ENCODE data around the gene ERC1.
"Not testable (repeated sequence)": the region's sequence is repeated elsewhere in the genome, so short reads cannot be mapped to it uniquely, and the experiment has no call there.

ERC1 gene

DNA sequence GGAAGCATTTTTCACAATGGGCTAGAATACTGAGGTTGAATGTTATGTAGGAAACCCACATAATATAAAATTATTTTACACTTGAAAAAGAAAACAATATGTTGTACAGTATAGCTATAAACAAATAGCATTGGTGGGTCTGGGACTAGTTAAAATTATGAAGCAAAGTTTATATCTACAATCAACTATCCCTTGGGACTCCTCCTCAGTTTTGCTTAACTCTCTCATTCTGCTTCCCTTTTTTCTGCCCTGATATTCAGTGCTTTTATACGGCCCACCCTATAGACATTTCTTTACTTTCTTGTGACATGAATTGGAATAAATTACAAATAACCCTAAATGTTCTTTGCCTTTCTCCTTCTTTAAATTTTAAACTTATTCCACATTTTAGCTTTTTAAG is 302.9 kb downstream of the ERC1 start:
- DNase-seq, result no peak

DNA sequence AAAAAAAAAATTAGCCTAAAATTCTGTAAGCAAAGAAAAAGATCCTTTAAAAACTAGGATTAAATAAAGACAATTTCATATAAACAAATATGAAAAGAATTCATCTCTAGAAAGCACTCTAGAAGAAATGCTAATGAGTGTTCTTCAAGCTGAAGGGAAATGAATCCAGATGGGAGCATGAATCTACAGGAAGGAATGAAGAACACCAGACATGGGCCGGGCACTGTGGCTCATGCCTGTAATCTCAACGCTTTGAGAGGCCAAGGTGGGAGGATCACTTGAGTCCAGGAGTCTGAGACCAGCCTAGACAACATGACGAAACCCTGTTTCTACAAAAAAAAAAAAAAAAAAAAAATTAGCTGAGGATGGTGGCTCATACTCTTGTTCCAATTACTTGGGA is 306.2 kb downstream of the ERC1 start:
- DNase-seq, result no peak

DNA sequence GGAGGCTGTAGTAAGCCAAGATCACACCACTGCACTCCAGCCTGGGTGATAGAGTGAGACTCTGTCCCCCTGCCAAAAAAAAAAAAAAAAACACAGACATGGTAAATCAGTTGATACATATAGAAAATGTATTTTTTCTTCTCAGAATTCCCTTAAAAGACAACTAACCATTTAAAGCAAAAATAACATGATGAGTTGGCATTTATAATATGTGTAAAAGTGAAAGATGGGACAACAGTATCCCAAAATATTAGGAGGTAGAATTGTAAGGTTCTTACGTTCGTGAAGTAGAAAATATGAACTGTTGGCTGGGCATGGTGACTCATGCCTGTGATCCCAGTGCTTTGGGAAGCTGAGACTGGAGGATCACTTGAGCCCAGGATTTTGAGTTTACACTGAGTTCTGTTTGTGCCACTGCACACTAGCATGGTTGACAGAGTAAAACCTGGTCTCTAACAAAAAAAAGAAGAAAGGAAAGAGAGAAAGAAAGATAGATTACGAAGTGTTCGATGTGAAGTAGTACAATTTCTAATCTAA is 306.7 kb downstream of the ERC1 start:
- no peak for DNase-seq

DNA sequence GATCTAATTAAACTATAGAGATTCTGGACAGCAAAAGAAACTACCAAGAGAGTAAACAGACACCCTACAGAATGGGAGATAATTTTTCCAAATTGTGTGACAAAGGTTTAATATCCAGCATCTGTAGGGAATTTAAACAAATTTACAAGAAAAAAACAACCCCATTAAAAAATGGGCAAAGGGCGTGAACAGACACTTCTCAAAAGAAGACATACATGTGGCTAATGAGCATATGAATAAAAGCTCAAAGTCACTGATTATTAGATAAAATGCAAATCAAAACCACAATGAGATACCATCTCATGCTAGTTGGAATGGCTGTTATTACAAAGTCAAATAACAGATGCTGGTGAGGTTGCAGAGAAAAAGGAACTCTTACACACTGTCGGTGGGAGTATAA is 309.4 kb downstream of the ERC1 start:
- no peak for DNase-seq

DNA sequence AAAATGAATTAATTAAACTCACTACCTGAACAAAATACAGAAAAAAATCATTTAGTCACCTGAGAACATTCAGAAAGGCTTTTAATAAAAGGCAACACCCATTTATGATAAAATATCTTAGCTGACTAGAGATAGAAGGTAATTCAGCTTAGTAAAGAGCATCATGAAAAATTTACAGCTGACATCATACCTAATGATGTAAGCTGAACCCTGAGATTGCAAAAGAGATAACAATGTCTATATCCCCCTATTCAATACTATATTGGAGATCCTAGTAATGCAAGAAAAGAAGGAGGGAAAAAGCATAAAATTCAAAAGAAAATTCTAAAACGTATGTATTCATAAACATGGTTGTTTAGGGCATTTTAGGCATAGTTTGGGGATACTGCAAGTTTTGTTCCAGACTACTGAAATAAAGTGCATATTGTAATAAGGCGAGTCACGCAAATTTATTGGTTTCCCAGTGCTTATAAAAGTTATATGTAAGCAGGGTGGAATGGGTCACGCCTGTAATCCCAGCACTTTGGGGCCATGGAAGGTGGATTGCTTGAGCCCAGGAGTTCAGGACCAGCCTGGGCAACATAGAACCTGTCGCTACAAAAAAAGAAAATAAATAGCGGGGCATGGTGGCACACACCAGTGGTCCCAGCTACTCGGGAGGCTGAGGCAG is 311.3 kb downstream of the ERC1 start:
- no peak for DNase-seq

DNA sequence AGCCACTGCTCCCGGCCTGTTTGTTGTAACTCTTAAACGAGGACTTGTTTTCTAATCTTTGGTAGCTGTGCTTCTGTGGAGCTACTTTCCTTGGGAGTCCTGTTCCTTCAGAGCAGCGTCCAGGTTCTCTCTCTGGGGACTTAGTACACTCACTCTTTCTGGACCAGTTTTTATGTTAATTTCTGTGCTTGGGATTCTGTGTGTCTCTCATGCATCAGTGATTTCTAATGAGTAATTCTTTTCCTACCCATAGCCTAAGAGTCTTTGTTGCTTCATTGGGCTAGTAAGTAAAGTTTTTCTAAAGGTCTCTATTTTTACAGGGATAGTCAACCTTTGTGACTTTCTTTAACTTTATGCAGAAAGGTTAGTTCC is 314.0 kb downstream of the ERC1 start:
- DNase-seq, result no peak

DNA sequence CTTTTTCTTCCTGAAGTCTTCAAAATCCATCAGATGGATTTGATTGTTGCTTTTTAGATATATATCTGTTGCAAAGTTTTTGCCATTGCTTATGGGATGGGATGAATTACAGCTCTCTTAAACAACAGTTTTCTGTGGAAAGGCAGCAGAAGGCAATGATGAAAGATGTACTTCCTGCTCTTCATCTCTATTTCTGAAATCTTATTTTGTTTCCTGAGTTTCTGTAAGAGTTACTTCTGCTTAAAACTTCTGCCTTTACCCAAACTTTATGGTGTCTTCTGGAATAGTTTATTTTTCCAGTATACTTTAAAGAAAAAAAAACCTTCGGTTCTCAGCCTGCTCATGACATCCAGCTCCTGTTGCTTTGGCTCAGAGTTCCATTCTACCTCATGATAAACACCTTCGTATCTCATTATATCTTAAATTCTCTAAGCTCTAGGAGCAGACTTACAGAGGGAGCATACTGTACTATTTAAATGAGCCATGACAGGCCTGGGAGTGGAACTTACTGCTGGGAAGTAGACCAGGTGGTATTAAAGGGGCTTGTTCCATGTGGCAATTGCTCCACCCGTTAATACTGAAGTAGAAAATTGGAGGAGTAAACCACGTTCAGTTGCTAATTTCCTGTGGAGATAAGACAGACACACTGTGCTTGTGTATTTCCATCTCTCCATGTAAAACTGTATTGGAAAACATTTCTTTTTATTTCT is 314.9 kb downstream of the ERC1 start:
- DNase-seq, result peak; percentile 15 to 67

DNA sequence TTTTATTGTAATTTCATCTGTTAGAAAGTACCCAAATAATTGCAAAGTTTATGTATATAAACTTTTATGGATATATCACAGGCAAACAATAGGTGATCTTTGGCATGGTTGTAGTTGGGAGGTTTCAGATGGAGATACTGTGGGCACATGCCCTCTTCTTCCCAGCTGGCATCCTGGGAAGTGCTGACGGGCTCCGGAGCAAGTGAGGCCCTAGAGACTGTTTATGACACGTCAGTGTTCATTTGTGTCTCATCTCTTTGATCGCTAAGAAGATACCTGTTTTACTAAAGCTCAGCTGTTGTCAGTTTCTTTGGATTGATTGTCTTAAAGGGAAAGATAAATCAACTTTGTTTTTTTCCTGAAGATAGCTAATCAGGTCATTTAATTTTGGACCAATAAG is 315.8 kb downstream of the ERC1 start:
- DNase-seq, result no peak

DNA sequence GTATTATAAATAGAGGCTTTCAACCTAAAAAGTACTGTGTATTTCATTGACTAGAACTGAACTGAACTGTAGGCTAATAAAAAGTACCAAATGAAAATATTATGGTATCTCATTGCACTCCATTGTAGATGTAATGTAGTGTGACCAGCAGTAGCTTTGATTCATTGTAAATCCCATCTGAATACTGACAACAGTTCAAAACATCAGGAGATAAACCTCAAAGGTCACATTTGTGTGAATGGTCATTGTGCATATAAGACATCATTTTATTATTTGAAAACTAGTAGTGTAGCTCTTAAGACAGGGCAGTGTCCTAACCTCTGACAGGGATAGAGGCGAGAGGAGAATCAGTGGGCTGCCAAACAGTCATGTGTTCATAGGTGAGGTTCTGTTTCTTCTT is 316.8 kb downstream of the ERC1 start:
- DNase-seq, result no peak

DNA sequence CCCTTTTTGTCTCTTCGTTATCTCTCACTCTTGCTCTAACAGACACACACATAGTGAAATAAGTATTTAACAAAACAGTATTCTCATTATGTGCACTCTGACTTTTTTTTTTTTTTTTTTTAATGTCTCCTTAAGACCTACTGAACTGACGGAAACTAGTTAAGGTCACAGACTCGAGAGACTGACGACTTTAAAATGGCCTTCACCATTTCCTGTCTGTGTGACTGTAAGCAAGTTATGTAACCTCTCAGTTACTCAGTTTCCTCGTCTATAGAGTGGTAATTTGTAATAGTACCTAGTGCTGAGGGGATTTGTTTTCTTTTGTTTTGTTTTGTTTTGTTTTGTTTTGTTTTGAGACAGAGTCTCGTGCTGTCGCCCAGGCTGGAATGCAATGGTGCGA is 318.6 kb downstream of the ERC1 start:
- peak; percentile 9 to 19 for DNase-seq

DNA sequence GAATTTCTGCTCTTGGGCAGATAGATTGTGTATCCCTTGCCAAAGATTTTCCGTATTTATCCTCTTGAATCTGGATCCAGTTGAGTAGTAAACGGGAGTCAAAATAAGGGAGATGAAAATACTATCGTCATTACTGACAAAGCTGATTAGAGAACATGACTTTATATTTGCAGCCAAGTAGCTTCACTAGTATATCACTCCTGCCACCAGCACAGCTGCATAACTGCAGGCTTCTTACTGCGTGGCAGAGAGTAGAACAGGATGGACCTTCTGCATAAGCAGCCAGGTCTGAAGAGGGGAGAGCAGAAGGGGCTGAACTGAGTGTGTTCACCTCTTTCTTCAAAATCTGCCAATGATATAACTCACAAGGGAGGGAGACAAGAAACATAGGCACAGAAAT is 319.6 kb downstream of the ERC1 start:
- no peak for DNase-seq

DNA sequence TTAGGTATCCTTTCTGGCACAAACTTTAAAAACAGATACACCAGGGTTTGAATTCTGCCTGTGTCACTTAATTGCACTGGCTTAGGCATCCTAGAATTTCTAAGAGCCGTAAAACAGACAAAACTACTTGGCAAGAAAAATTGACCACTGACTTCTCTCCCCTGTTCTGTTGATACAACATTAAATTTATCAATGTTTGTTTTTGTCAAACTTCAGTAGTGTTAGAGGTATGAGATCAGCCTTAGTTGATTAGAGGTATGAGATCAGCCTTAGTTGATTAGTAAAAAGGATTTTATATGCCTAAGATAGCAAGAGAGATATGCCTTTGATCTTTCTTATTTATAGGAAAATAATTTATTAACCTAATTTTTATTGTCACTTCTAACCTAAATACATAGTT is 320.1 kb downstream of the ERC1 start:
- DNase-seq, result no peak

DNA sequence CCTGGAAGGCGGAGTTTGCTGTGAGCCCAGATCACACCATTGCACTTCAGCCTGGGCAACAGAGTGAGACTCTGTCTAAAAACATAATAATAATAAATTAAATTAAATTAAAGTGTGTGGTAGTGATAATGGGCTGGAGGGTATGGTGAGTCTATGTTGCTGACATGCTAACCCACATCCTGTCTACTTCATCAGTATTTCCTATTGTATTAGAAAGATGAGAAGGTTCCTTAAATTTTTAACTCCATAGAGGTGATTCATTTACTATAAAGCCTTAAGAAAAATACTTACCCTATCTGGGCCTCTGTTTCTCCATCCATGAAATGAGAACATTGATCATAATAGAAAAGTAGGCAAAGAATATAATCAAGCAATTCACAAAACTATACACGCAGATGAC is 322.9 kb downstream of the ERC1 start:
- no peak for DNase-seq

DNA sequence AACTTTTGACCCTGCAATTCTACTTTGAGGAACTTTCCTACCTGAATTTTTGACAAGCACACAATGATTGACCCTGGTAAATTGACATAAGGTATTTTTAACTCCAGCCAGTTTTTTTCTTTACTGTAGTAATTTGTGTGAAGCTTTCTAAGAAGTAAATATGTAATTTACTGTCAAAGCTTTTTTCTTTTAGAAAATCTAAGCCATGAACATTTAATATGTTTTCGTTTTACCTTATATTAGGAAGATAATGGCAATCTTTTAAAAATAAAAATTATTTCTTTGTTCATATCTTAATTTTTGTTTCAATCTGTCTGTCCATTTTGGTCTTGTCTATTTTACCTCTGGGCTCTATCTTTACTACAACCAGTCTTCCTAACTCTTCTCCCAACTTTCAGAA is 323.5 kb downstream of the ERC1 start:
- DNase-seq, result no peak

DNA sequence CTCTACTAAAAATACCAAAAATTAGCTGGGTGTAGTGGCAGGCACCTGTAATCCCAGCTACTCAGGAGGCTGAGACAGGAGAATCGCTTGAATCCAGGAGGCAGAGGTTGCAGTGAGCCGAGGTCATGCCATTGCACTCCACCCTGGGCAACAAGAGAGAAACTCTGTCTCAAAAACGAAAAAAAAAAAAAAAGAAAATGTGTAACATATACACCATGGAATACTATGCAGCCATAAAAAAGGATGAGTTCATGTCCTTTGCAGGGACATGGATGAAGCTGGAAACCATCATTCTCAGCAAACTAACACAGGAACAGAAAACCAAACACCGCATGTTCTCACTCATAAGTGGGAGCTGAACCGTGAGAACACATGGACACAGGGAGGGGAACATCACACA is 326.0 kb downstream of the ERC1 start:
- DNase-seq, result not testable (repeated sequence)

DNA sequence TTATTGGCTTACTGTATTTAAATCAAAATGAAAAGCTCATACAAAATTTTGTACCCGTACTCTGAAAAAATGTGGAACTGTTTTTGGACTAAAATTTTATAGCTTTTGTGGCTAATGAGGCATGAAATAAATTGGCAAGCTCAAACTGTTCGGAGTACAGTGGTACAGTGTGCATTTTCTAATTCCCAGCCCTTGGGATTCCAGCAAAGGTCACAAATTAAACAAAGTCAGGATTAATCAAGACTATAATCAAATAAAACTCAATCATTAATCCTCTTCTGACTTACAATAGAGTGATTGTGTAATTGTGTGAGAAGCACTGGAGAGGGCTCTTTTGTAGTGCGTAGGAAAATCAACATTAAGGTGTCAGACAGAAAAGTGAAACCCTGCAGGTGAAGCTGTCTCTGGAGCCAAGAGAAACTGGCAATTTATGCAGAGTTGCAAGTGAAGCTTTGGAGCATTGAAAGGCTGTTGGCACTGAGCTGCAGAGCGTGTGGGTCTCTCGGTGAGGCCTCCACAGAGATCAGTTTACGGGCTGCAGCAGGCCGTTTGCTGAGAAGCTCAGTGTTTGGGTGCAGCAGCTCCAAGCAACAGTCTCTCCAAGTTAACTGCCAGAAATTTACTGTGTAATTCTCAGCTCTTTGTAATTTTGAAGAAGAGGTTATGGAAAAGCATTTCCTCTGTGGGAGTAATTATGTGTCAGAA is 327.5 kb downstream of the ERC1 start:
- peak; percentile 13 to 18 for DNase-seq

DNA sequence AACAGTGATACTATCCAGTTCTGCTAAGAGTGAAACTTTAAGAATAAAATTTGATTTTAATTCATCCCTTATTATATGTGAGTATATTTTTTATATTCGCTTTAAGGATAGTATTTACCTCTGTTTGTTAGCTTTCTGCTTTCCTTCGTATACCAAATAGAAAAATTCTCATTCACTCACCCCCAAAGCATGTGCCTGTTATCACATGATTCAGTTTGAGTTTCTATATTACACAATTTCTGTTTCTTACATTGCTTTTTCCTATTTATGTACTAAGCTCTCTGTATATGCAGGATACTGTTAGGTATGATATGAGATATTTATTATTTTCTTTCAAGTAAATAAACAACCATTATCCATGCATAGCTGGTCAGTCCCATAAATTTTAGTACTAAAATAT is 328.2 kb downstream of the ERC1 start:
- DNase-seq, result peak; percentile 12 to 43

DNA sequence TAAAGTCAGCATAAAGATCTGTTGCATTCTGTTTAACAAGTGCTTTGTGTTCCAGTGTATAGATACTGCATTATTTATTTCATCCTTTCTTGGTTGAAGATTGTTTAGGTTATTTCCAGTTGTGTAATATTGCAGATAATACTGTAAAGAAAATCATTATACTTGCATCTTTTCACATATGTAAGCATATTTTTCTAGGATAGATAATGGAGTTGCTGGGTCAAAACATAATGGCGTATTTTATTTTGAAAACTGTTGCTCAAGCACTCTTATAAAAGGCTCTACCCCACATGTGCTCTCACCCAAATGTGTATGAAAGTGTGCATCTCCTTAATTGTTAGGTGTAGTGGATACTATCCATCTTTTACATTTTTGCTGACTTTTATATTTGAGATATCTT is 329.0 kb downstream of the ERC1 start:
- no peak for DNase-seq

DNA sequence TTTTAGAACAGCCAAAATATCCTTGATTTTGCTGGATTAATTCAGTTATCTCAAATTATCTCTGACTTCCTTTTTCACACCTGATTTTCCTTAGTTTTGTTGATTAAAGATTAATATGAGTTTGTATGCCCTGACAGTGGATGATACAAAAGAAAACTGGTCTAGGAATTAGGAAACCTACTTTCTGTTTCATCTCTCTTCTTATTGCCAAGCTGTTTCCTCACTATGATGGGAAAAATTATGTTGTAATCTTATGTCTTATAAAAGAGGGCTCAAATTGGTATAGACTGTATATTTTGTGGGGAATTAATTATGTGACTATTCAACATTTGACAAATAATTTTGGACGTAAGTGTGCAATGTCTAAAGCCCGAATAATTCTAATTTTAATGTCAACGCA is 331.8 kb downstream of the ERC1 start:
- DNase-seq, result peak in 1 of 2 donors; percentile 32

DNA sequence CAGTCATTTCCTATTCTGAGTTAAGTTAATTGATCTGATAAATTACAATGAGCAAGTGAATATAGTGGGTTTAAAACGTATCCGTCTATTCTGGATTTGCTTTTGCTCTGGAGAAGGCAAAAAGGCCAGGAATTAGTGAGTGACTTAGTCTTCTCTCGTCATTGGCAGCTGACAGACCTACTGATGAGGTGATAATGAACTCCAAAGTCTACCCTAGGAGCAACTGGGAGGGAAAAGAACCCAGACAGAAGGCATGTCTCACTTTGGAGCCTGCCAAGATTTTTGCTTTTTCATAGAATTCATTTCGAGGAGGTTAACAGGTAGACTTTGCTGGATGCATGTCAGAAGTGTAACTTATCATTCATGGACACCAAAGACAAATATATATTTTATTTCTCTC is 333.1 kb downstream of the ERC1 start:
- DNase-seq, result no peak

DNA sequence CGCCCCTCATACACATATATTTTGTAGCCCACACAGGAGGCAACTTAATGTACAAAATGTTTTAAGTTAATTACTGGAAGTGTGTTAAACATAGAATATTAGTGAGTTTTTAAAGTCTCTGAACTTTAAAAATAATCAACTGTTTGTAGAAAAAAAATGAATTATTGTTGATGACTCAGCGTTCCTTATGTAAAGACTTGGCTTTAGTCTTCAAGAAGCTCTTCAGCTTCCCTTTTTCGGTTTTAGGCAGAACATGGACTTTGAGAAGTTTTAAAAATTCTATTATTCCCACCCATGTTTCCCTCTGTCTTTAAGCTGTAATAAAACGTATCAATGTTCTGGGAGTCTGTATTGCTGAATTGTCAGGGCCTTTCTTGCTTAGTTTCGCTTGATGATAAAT is 333.9 kb downstream of the ERC1 start:
- DNase-seq, result peak; percentile 39 to 63

DNA sequence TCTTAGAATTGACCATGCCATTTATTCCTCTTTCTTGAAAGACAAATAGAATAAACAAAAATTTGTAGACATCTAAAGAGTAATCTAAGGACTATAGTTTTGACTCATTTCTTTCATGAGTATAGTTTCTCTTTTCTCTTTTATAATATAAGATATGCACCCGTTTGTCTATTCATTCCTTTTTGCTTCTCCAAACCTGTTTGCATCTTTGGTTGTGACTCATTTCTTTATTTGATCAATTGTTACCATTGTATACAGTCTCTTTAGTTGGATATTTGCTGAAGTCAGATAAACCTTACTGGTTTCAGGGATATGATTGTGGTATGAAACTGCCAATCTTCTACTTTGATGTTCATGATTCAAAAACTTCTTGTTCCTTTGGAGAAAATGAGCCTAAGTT is 334.6 kb downstream of the ERC1 start:
- no peak for DNase-seq

DNA sequence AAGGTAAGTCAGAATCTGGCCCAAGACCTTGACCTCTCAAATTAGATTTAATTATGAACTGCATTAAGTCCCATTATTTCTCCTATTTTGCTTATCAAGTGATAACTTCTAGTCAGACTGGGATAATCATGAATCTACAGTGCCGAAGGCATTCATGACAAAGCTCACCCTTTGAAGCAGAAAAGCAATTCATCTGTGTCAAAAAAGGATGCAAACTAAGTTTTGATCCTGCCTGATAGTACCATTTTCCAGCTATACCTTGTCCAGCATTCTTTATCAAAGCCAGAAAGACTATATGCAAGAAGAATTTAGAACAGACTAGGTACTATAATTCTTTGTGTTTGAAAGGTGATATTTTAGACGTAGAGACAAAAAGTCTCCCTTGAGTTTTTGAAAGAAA is 335.2 kb downstream of the ERC1 start:
- DNase-seq, result no peak

DNA sequence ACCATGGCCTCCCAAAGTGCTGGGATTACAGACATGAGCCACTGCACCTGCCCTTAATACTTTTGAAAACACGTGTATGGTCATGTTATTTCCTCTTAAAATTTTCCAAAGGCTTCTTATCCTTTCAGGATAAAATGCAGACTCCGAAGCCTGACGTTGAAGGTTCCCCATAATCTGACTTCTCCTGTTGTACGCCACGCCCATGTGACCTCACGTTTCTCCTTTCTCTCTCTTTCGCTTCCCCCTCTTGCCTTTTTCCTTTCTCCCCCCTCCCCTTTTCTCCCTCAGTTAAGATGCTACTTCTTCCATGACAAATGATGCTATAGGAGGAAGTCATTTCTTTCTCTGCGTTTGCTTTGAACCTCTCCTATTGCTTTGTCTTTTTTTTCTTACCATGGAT is 337.4 kb downstream of the ERC1 start:
- DNase-seq, result peak; percentile 59 to 82

Data from inflammatory macrophage (primary cell).